GM12865 (cell line): ENCODE results near the gene FBXO47.

Experiments
- DNase-seq: peaks from one replicate; pipeline ENCODE4 v3.0.0; 2010; ENCODE audit warnings: low read depth
- H3K4me3 ChIP-seq: 2 replicates; pipeline ENCODE4 v1.5.1; 2011; ENCODE audit warnings: mild to moderate bottlenecking, low read depth, low read length, control low read depth
- CTCF ChIP-seq: IDR thresholded peaks from 2 replicates; pipeline ENCODE4 v1.5.1; 2011; ENCODE audit warnings: low read length, control low read depth, low read depth, inconsistent platforms; ENCODE audit not compliant: insufficient read depth; ENCODE audit errors: missing control alignments

FBXO47 gene

GRCh38 chr17:38967290-38967738 lies at the start of gene FBXO47:
TSS of gene FBXO47 (minus strand) at chr17:38967403. CDS start at chr17:38963025, 4,378 bp downstream.
- no peak for TF ChIP-seq CTCF
- DNase-seq: peak; percentile 64
- H3K4me3 ChIP-seq: no peak within 1 kb of the TSS

GRCh38 chr17:39016193-39017153 lies 49.3 kb upstream of the FBXO47 start:
- no peak for DNase-seq
- TF ChIP-seq CTCF: no peak

DNA sequence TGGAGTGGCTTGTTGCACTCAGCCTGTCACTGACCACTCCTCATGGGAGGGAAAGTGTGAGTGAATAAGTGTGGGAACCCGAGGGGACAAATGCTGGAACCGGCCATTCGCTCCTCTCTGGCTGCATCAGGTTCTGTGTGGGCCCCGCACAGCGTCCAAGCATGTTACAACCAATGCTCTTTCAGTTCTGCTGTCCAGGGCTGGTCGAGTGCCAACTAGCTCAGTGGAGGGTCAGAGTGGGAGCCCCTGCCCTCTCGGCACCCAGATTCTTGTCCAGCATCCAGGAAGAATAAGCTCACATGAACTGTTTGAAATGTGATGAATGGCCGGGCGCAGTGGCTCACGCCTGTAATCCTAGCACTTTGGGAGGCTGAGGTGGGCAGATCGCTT lies 48.3 kb upstream of the FBXO47 start:
- H3K4me3 ChIP-seq: no peak overlapping the region
- DNase-seq: no peak
- TF ChIP-seq CTCF: no peak

More at GRCh38 chr17:39016193-39017153, 49.3 kb upstream of the FBXO47 start:
- no peak overlapping the region for H3K4me3 ChIP-seq

- DNase-seq: no peak
- no peak for TF ChIP-seq CTCF
- H3K4me3 ChIP-seq: no peak overlapping the region
Observed at GRCh38 chr17:39014795-39015545, 47.8 kb upstream of the FBXO47 start.

GRCh38 chr17:39014044-39014794 lies 47.0 kb upstream of the FBXO47 start:
- DNase-seq: no peak
- no peak overlapping the region for H3K4me3 ChIP-seq
- no peak for TF ChIP-seq CTCF

GRCh38 chr17:39012725-39013124 lies 45.5 kb upstream of the FBXO47 start:
- DNase-seq: no peak
- H3K4me3 ChIP-seq: no peak overlapping the region
- no peak for TF ChIP-seq CTCF
